ENCODE measurements around the gene SPTBN1. TPM values are rescaled to one million over a fixed set of nuclear protein-coding genes. Genes with fewer than 3 reads are reported as not detected.

Gene SPTBN1
- total RNA-seq, 1 experiment from 2014 or later = 202 TPM

GRCh38 chr2:54628957-54629356, 172.8 kb downstream of the SPTBN1 start:
- no peak overlapping the region for H3K27ac ChIP-seq (ENCODE audit: low read length)
- H3K4me3 ChIP-seq (ENCODE audit: low read length) = no peak overlapping the region
- no peaks in the 10 kb centered on the region for H3K9me3 ChIP-seq (ENCODE audit: low read length)
- TF ChIP-seq EZH2phosphoT487 (IDR thresholded peaks at IDR 0.05; ENCODE audit: borderline replicate concordance, low read length) (no peak), EZH2 (IDR thresholded peaks at IDR 0.05; ENCODE audit: low read length, unreplicated experiment) (no peak)
- TF ChIP-seq, protein P1, sequence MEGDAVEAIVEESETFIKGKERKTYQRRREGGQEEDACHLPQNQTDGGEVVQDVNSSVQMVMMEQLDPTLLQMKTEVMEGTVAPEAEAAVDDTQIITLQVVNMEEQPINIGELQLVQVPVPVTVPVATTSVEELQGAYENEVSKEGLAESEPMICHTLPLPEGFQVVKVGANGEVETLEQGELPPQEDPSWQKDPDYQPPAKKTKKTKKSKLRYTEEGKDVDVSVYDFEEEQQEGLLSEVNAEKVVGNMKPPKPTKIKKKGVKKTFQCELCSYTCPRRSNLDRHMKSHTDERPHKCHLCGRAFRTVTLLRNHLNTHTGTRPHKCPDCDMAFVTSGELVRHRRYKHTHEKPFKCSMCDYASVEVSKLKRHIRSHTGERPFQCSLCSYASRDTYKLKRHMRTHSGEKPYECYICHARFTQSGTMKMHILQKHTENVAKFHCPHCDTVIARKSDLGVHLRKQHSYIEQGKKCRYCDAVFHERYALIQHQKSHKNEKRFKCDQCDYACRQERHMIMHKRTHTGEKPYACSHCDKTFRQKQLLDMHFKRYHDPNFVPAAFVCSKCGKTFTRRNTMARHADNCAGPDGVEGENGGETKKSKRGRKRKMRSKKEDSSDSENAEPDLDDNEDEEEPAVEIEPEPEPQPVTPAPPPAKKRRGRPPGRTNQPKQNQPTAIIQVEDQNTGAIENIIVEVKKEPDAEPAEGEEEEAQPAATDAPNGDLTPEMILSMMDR (conservative IDR thresholded peaks at IDR 0.05; ENCODE audit: low read depth, low read length) = no peak
- H3K9ac ChIP-seq (ENCODE audit: low read length) = no peak overlapping the region
- BruUV-seq (replicated peaks) = no TSS peak
- ATAC-seq (no peak), DNase-seq (no peak)
- 0 out of 2 replicates have a peak, but pooled peaks cover under 1% of the 10 kb centered on the region for H4K20me1 ChIP-seq (ENCODE audit: low read length)
- H3K27me3 ChIP-seq (ENCODE audit: low read length) = no peaks in the 10 kb centered on the region
- H3K4me2 ChIP-seq (ENCODE audit: low read length) = no peak overlapping the region
- H3K4me1 ChIP-seq (ENCODE audit: insufficient read depth, low read length) = no peaks in the 10 kb centered on the region
- H3F3A ChIP-seq (ENCODE audit: low read length, unreplicated experiment) = no peaks in the 10 kb centered on the region
- ChIA-PET CTCF (no interaction called here), POLR2A (ENCODE audit: unreplicated experiment) (no interaction called here)
- H3K9me2 ChIP-seq (replicated peaks; ENCODE audit: low read length) = no peaks in the 10 kb centered on the region
- H3K36me3 ChIP-seq (ENCODE audit: low read depth, low read length) = peaks cover 90% of the 10 kb centered on the region
- H2AFZ ChIP-seq (ENCODE audit: low read length) = no peak overlapping the region
- intact Hi-C loops (cut with micrococcal nuclease) = no loop called here
- peaks cover 7% of the 10 kb centered on the region; the same call in 1 of the 2 replicates for H3K79me2 ChIP-seq (ENCODE audit: low read length)

DNA sequence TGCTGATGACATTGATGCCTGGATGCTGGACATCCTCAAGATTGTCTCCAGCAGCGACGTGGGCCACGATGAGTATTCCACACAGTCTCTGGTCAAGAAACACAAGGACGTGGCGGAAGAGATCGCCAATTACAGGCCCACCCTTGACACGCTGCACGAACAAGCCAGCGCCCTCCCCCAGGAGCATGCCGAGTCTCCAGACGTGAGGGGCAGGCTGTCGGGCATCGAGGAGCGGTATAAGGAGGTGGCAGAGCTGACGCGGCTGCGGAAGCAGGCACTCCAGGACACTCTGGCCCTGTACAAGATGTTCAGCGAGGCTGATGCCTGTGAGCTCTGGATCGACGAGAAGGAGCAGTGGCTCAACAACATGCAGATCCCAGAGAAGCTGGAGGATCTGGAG, 173.3 kb downstream of the SPTBN1 start:
- H2AFZ ChIP-seq (ENCODE audit: low read length) = no peak overlapping the region
- H3K4me1 ChIP-seq (ENCODE audit: insufficient read depth, low read length) = no peaks in the 10 kb centered on the region
- H3K36me3 ChIP-seq (ENCODE audit: low read depth, low read length) = peaks cover 91% of the 10 kb centered on the region
- no peak for TF ChIP-seq EZH2 (IDR thresholded peaks at IDR 0.05; ENCODE audit: low read length, unreplicated experiment)
- TF ChIP-seq, protein P1 (conservative IDR thresholded peaks at IDR 0.05; ENCODE audit: low read depth, low read length) = no peak
- TF ChIP-seq EZH2phosphoT487 (IDR thresholded peaks at IDR 0.05; ENCODE audit: borderline replicate concordance, low read length) = no peak
- no peak overlapping the region for H3K27ac ChIP-seq (ENCODE audit: low read length)
- BruUV-seq (replicated peaks) = TSS peak; percentile 46
- no peak overlapping the region for H3K4me2 ChIP-seq (ENCODE audit: low read length)
- no peak for ATAC-seq
- no peaks in the 10 kb centered on the region for H3K27me3 ChIP-seq (ENCODE audit: low read length)
- H3F3A ChIP-seq (ENCODE audit: low read length, unreplicated experiment) = no peaks in the 10 kb centered on the region
- H3K4me3 ChIP-seq (ENCODE audit: low read length) = no peak overlapping the region
- H3K9me3 ChIP-seq (ENCODE audit: low read length) = no peaks in the 10 kb centered on the region
- no peak for DNase-seq
- H4K20me1 ChIP-seq (ENCODE audit: low read length) = 0 out of 2 replicates have a peak, but pooled peaks cover 5% of the 10 kb centered on the region
- POLR2A ChIA-PET (ENCODE audit: unreplicated experiment) = no interaction called here
- intact Hi-C loops (cut with micrococcal nuclease) = no loop called here
- CTCF ChIA-PET = no interaction called here
- H3K9ac ChIP-seq (ENCODE audit: low read length) = no peak overlapping the region
- H3K79me2 ChIP-seq (ENCODE audit: low read length) = peaks cover 7% of the 10 kb centered on the region; the same call in 1 of the 2 replicates
- H3K9me2 ChIP-seq (replicated peaks; ENCODE audit: low read length) = no peaks in the 10 kb centered on the region

DNA sequence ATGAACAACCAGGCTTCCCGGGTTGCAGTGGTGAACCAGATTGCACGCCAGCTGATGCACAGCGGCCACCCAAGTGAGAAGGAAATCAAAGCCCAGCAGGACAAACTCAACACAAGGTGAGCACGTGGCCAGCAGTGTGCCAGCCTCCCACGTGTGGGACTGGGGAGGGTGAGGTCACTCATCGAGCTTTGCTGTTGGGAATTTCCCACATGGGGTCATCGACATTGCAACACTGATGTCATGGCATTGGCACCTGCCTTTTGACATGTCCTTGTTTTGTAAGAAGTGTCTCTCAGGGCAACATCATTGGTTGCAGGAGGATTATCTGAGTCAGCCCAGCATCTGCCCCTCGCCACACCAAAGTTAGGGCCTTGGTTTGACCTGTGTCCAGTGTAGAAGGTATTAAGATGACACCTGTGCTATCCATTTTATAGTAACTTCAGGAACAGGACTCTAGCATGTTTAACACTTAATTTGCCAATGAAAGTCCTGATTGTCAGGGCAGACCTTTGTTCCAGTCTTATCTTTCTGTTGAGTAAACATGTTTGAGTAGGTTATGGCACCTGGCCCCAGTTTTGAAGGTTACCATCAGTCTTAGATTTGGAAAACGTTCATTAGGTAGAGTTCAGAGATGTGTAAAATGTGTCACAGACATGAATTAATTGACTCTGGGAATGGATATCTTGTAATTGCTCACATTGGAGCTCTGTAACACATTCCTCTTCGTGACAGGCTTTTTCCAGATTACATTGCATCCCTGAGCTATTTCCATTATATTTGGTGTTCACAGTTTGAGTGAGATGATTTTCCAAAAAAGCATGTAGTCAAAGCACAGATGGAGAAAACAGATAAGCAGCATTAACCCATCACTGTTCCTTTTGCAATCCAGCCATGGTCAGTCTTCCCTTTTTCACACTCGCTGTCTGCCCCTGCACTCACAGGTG, 174.1 kb downstream of the SPTBN1 start:
- ATAC-seq (no peak), DNase-seq (peak; percentile 29)
- TF ChIP-seq, protein P1 (conservative IDR thresholded peaks at IDR 0.05; ENCODE audit: low read depth, low read length) = no peak
- TF ChIP-seq EZH2 (IDR thresholded peaks at IDR 0.05; ENCODE audit: low read length, unreplicated experiment) (no peak), EZH2phosphoT487 (IDR thresholded peaks at IDR 0.05; ENCODE audit: borderline replicate concordance, low read length) (no peak)
- Histone ChIP-seq H3K27me3 (ENCODE audit: low read length) (no peaks in the 10 kb centered on the region), H3F3A (ENCODE audit: low read length, unreplicated experiment) (no peaks in the 10 kb centered on the region), H3K36me3 (ENCODE audit: low read depth, low read length) (peaks cover 88% of the 10 kb centered on the region), H2AFZ (ENCODE audit: low read length) (no peak overlapping the region), H3K4me2 (ENCODE audit: low read length) (no peak overlapping the region), H3K4me1 (ENCODE audit: insufficient read depth, low read length) (no peaks in the 10 kb centered on the region), H3K9ac (ENCODE audit: low read length) (no peak overlapping the region), H3K9me2 (replicated peaks; ENCODE audit: low read length) (no peaks in the 10 kb centered on the region), H3K27ac (ENCODE audit: low read length) (no peak overlapping the region), H3K4me3 (ENCODE audit: low read length) (no peak overlapping the region), H4K20me1 (ENCODE audit: low read length) (0 out of 2 replicates have a peak, but pooled peaks cover 7% of the 10 kb centered on the region), H3K79me2 (ENCODE audit: low read length) (peaks cover 13% of the 10 kb centered on the region; the same call in 1 of the 2 replicates), H3K9me3 (ENCODE audit: low read length) (no peaks in the 10 kb centered on the region)
- ChIA-PET CTCF (no interaction called here), POLR2A (ENCODE audit: unreplicated experiment) (no interaction called here)
- BruUV-seq (replicated peaks) = no TSS peak
- intact Hi-C loops (cut with micrococcal nuclease) = no loop called here

Measured in PC-3 (cell line).